ENCODE measurements around the gene KRTAP2-1.

DNA sequence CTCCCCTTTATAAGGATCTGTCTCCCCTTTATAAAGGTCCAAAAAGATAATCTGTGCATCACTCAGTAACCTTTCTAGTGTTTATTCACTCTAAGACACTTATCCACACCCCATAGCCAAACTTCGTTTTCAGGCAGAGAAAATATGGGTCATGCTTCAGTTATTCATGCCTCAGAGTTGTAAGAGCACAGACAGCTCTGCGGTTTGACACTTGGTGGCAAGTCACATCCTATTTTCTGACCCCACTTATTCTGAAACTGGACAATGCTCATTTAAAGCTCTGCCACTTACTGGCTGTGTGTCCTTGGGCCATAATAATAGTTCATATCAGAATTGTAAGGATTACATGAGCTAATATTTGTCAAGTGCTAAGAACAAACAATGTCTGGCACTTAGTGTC is 2.0 kb upstream of the KRTAP2-1 start:
- TF ChIP-seq, protein P1, sequence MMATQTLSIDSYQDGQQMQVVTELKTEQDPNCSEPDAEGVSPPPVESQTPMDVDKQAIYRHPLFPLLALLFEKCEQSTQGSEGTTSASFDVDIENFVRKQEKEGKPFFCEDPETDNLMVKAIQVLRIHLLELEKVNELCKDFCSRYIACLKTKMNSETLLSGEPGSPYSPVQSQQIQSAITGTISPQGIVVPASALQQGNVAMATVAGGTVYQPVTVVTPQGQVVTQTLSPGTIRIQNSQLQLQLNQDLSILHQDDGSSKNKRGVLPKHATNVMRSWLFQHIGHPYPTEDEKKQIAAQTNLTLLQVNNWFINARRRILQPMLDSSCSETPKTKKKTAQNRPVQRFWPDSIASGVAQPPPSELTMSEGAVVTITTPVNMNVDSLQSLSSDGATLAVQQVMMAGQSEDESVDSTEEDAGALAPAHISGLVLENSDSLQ (IDR thresholded peaks at IDR 0.05) = no peak
- no peak for TF ChIP-seq ELF4 (IDR thresholded peaks at IDR 0.05)

Data from HEK293T (cell line).